Naive thymus-derived CD4-positive, alpha-beta T cell (primary cell): ENCODE data around the gene OGFR. TPM values are rescaled to one million over a fixed set of nuclear protein-coding genes. Genes with fewer than 3 reads are reported as not detected.

ENCODE experiments used
- ATAC-seq: fragments of 150-1000 bp; cut with Tn5 transposase; 2 replicates; pipeline ENCODE4 v1.10.0; 2021; ENCODE audit warnings: mild to moderate bottlenecking, moderate library complexity
- CTCF ChIA-PET: fragments of 350-600 bp; sonication (Branson Sonifier 250); formaldehyde crosslinking; loops from one replicate; lab custom pipeline; 2021; ENCODE audit warnings: antibody characterized with exemption; lab: Charles Lee
- POLR2A ChIA-PET: fragments of 350-600 bp; sonication (Branson Sonifier 250); formaldehyde crosslinking; loops from one replicate; lab custom pipeline; 2021; ENCODE audit warnings: antibody characterized with exemption, inconsistent platforms; lab: Charles Lee
- DNase-seq, 9 donors: peaks; one replicate each; pipeline versions ENCODE4 v3.0.0 to v3.0.0-alpha.2; 2020 to 2022; ENCODE audit warnings: mixed read lengths in 1 of 9
- H3K27ac ChIP-seq: one replicate; pipeline ENCODE4 v1.7.0; 2013; ENCODE audit warnings: mild to moderate bottlenecking, low read depth, low read length, moderate library complexity
- H3K27me3 ChIP-seq, 2 donors: one replicate each; pipeline ENCODE4 v1.7.0; 2013; ENCODE audit warnings: low read length in 2 of 2, mild to moderate bottlenecking in 2 of 2, moderate library complexity in 2 of 2; ENCODE audit not compliant: control insufficient read depth in 2 of 2, insufficient read depth in 2 of 2
- H3K36me3 ChIP-seq, 3 experiments: 1 replicate in 2 of 3; 2 replicates in 1 of 3; pipeline ENCODE4 v1.7.0; 2013; ENCODE audit warnings: low read length in 3 of 3, mild to moderate bottlenecking in 3 of 3, moderate library complexity in 1 of 3; ENCODE audit not compliant: insufficient read depth in 3 of 3, control insufficient read depth in 2 of 3
- H3K4me1 ChIP-seq, 2 donors: one replicate each; pipeline ENCODE4 v1.7.0; 2013; ENCODE audit warnings: low read length in 2 of 2, mild to moderate bottlenecking in 2 of 2, moderate library complexity in 1 of 2; ENCODE audit not compliant: control insufficient read depth in 2 of 2, insufficient read depth in 2 of 2
- H3K4me3 ChIP-seq: 2 replicates; pipeline ENCODE4 v1.7.0; 2013; ENCODE audit warnings: mild to moderate bottlenecking, low read length
- H3K9me3 ChIP-seq, 3 experiments: 1 replicate in 2 of 3; 2 replicates in 1 of 3; pipeline ENCODE4 v1.7.0; 2013; ENCODE audit warnings: low read length in 3 of 3; ENCODE audit not compliant: control insufficient read depth in 2 of 3
- H3K27ac Mint-ChIP-seq, 9 donors: one replicate each; pipeline ENCODE4 v1.8.0; 2020 to 2022; ENCODE audit warnings: mixed read lengths in 9 of 9, mild to moderate bottlenecking in 8 of 9, moderate library complexity in 5 of 9, inconsistent platforms in 2 of 9
- H3K27me3 Mint-ChIP-seq, 5 donors: one replicate each; pipeline ENCODE4 v1.8.0; 2021 to 2022; ENCODE audit warnings: mixed read lengths in 5 of 5, mild to moderate bottlenecking in 1 of 5
- H3K36me3 Mint-ChIP-seq, 5 donors: one replicate each; pipeline ENCODE4 v1.8.0; 2020 to 2022; ENCODE audit warnings: mixed read lengths in 5 of 5, mild to moderate bottlenecking in 3 of 5, inconsistent platforms in 1 of 5
- H3K4me1 Mint-ChIP-seq, 7 donors: one replicate each; pipeline ENCODE4 v1.8.0; 2020 to 2022; ENCODE audit warnings: mixed read lengths in 7 of 7, mild to moderate bottlenecking in 3 of 7, inconsistent platforms in 1 of 7
- H3K4me3 Mint-ChIP-seq, 10 donors: one replicate each; pipeline ENCODE4 v1.8.0; 2020 to 2022; ENCODE audit warnings: mild to moderate bottlenecking in 10 of 10, mixed read lengths in 10 of 10, moderate library complexity in 6 of 10, inconsistent platforms in 2 of 10
- H3K9me3 Mint-ChIP-seq, 11 donors: one replicate each; pipeline ENCODE4 v1.8.0; 2020 to 2022; ENCODE audit warnings: mixed read lengths in 11 of 11, mild to moderate bottlenecking in 4 of 11, inconsistent platforms in 1 of 11, moderate library complexity in 1 of 11
- intact Hi-C, 2 donors: fragments of 100-400 bp; cut with micrococcal nuclease; formaldehyde crosslinking; loops; one replicate each; pipeline ENCODE4 v1.15.1; 2023
- polyA plus RNA-seq, 2 donors: library from polyadenylated mRNA; unstranded; fragments of 300-500 nt; fragmentation: Illumina TruSeq; gene quantifications; one replicate each; pipeline ENCODE4 v1.2.3, GENCODE V29; 2021
- total RNA-seq, 6 experiments: library from RNA in 5 of 6; stranded (reverse) in 5 of 6; gene quantifications; 1 replicate in 5 of 6; 2 replicates in 1 of 6; pipeline ENCODE4 v1.2.3 and lab custom pipeline; 2021 to 2026

The OGFR gene
- total and polyA plus RNA-seq, 7 experiments from 2014 or later = 34.5 to 82.7 (median 69.6) TPM

- Mint-ChIP-seq H3K36me3 (peaks cover 0 to 3% (median 0%) of the 10 kb centered on the region in 5 donors), H3K4me3 (no peak overlapping the region), H3K9me3 (peaks cover 0 to 4% (median 0%) of the 10 kb centered on the region in 11 donors), H3K27ac (peak overlapping the region in 2 of 9 donors; percentile 19 to 38), H3K27me3 (no peaks in the 10 kb centered on the region), H3K4me1 (peaks cover 16 to 39% (median 33%) of the 10 kb centered on the region in 7 donors)
- H3K27me3 ChIP-seq = no peaks in the 10 kb centered on the region
- no peaks in the 10 kb centered on the region for H3K9me3 ChIP-seq
- H3K36me3 ChIP-seq = no peaks in the 10 kb centered on the region
- no peak overlapping the region for H3K27ac ChIP-seq
- no peak for DNase-seq
- intact Hi-C loops = no loop called here
- POLR2A ChIA-PET = no interaction called here
- no peak overlapping the region for H3K4me3 ChIP-seq
- ATAC-seq = no peak
- peaks cover 14 to 19% of the 10 kb centered on the region in 2 donors for H3K4me1 ChIP-seq
- CTCF ChIA-PET = interaction anchor here (1.0 kb wide), 1 partner anchor 12 kb away, joined by 3 read pairs; no protein-coding TSS in a partner anchor
Observed at GRCh38 chr20:62780696-62781095, 23.9 kb upstream of the OGFR start.

GRCh38 chr20:62782149-62782892 lies 22.3 kb upstream of the OGFR start:
- Mint-ChIP-seq H3K27me3 (no peaks in the 10 kb centered on the region), H3K9me3 (peaks cover 0 to 1% (median 0%) of the 10 kb centered on the region in 11 donors), H3K36me3 (no peaks in the 10 kb centered on the region), H3K27ac (peak overlapping the region in 6 of 9 donors; percentile 54 to 85 (median 64)), H3K4me3 (no peak overlapping the region), H3K4me1 (peaks cover 2 to 24% (median 19%) of the 10 kb centered on the region in 7 donors)
- Histone ChIP-seq H3K9me3 (no peaks in the 10 kb centered on the region), H3K4me3 (no peak overlapping the region), H3K27me3 (no peaks in the 10 kb centered on the region), H3K4me1 (peaks cover 0 to 5% of the 10 kb centered on the region in 2 donors), H3K36me3 (no peaks in the 10 kb centered on the region), H3K27ac (no peak overlapping the region)
- ChIA-PET POLR2A (interaction anchor here (1.9 to 2.9 kb wide), 2 partner anchors 10 to 13 kb away, joined by 11 to 20 read pairs; partner anchors contain the start of gene MRGBP), CTCF (interaction anchor here (0.8 to 1.3 kb wide), 3 partner anchors 61 to 131 kb away, joined by 3 read pairs; no protein-coding TSS in a partner anchor)
- intact Hi-C loops = no loop called here
- DNase-seq (no peak), ATAC-seq (no peak)

- intact Hi-C loops = no loop called here
- Mint-ChIP-seq H3K9me3 (peaks cover 0 to 1% (median 0%) of the 10 kb centered on the region in 11 donors), H3K27ac (peak overlapping the region in 6 of 9 donors; percentile 54 to 85 (median 64)), H3K4me1 (peaks cover 2 to 26% (median 16%) of the 10 kb centered on the region in 7 donors), H3K27me3 (no peaks in the 10 kb centered on the region), H3K4me3 (no peak overlapping the region), H3K36me3 (no peaks in the 10 kb centered on the region)
- ATAC-seq = no peak
- Histone ChIP-seq H3K4me3 (no peak overlapping the region), H3K27me3 (no peaks in the 10 kb centered on the region), H3K36me3 (no peaks in the 10 kb centered on the region), H3K27ac (no peak overlapping the region), H3K4me1 (no peaks in the 10 kb centered on the region), H3K9me3 (no peaks in the 10 kb centered on the region)
- ChIA-PET CTCF (interaction anchor here (0.8 to 1.3 kb wide), 2 partner anchors 60 to 75 kb away, joined by 3 read pairs; no protein-coding TSS in a partner anchor), POLR2A (interaction anchor here (1.9 to 2.9 kb wide), 2 partner anchors 9 to 12 kb away, joined by 11 to 20 read pairs; partner anchors contain the start of gene MRGBP)
- no peak for DNase-seq
Observed at GRCh38 chr20:62782893-62783278, 21.7 kb upstream of the OGFR start.

- H3K36me3 ChIP-seq = no peaks in the 10 kb centered on the region
- no peak for ATAC-seq
- H3K9me3 ChIP-seq = no peaks in the 10 kb centered on the region
- intact Hi-C loops = no loop called here
- Mint-ChIP-seq H3K4me3 (no peak overlapping the region), H3K27me3 (no peaks in the 10 kb centered on the region), H3K4me1 (peaks cover 4 to 19% (median 9%) of the 10 kb centered on the region in 7 donors), H3K36me3 (no peaks in the 10 kb centered on the region), H3K27ac (no peak overlapping the region), H3K9me3 (peaks cover 0 to 1% (median 0%) of the 10 kb centered on the region in 11 donors)
- ChIA-PET CTCF (interaction anchor here (0.6 to 1.5 kb wide), 2 partner anchors 8 to 24 kb away, joined by 3 read pairs; no protein-coding TSS in a partner anchor), POLR2A (interaction anchor here (0.6 to 2.9 kb wide), 3 partner anchors 9 to 133 kb away, joined by 3 to 20 read pairs (median 3); partner anchors contain the start of gene MRGBP)
- DNase-seq = no peak
- H3K27me3 ChIP-seq = no peaks in the 10 kb centered on the region
- no peak overlapping the region for H3K4me3 ChIP-seq
- H3K27ac ChIP-seq = no peak overlapping the region
- H3K4me1 ChIP-seq = no peaks in the 10 kb centered on the region
Observed at GRCh38 chr20:62784497-62784896, 20.1 kb upstream of the OGFR start.

GRCh38 chr20:62785393-62785792 lies 19.2 kb upstream of the OGFR start:
- no peak for ATAC-seq
- DNase-seq = no peak
- Histone ChIP-seq H3K36me3 (no peaks in the 10 kb centered on the region), H3K27ac (no peak overlapping the region), H3K9me3 (no peaks in the 10 kb centered on the region), H3K27me3 (no peaks in the 10 kb centered on the region), H3K4me1 (no peaks in the 10 kb centered on the region), H3K4me3 (no peak overlapping the region)
- ChIA-PET POLR2A (interaction anchor here (1.1 kb wide), 1 partner anchor 134 kb away, joined by 3 read pairs; no protein-coding TSS in a partner anchor), CTCF (no interaction called here)
- Mint-ChIP-seq H3K4me3 (no peak overlapping the region), H3K36me3 (no peaks in the 10 kb centered on the region), H3K9me3 (peaks cover 0 to 1% (median 0%) of the 10 kb centered on the region in 11 donors), H3K4me1 (peaks cover 4 to 17% (median 9%) of the 10 kb centered on the region in 7 donors), H3K27me3 (no peaks in the 10 kb centered on the region), H3K27ac (no peak overlapping the region)
- intact Hi-C loops = no loop called here

- DNase-seq (no peak), ATAC-seq (no peak)
- POLR2A ChIA-PET = interaction anchor here (1.1 to 1.3 kb wide), 2 partner anchors 45 to 135 kb away, joined by 3 to 4 read pairs; no protein-coding TSS in a partner anchor
- no peaks in the 10 kb centered on the region for H3K9me3 ChIP-seq
- H3K27me3 Mint-ChIP-seq = no peaks in the 10 kb centered on the region
- H3K27me3 ChIP-seq = no peaks in the 10 kb centered on the region
- H3K4me1 Mint-ChIP-seq = peaks cover 4 to 18% (median 9%) of the 10 kb centered on the region in 7 donors
- peaks cover 0 to 1% (median 0%) of the 10 kb centered on the region in 11 donors for H3K9me3 Mint-ChIP-seq
- H3K27ac ChIP-seq = no peak overlapping the region
- H3K36me3 ChIP-seq = no peaks in the 10 kb centered on the region
- no peak overlapping the region for H3K4me3 ChIP-seq
- no peak overlapping the region for H3K27ac Mint-ChIP-seq
- H3K4me3 Mint-ChIP-seq = peak overlapping the region in 1 of 10 donors; percentile 29
- peaks cover under 1% of the 10 kb centered on the region in 2 donors for H3K4me1 ChIP-seq
- no peaks in the 10 kb centered on the region for H3K36me3 Mint-ChIP-seq
- CTCF ChIA-PET = no interaction called here
- intact Hi-C loops = no loop called here
Observed at GRCh38 chr20:62786157-62786556, 18.5 kb upstream of the OGFR start.
